NCI-H146 treated with DMSO at 0.1 percent for 48 hours (cell line): ENCODE measurements around the gene CAMTA1.

Experiments used
- DNase-seq: peaks from one replicate; lab custom pipeline; 2025; ENCODE audit not compliant: unreplicated experiment; lab: John Stamatoyannopoulos, UW

Gene CAMTA1

DNA sequence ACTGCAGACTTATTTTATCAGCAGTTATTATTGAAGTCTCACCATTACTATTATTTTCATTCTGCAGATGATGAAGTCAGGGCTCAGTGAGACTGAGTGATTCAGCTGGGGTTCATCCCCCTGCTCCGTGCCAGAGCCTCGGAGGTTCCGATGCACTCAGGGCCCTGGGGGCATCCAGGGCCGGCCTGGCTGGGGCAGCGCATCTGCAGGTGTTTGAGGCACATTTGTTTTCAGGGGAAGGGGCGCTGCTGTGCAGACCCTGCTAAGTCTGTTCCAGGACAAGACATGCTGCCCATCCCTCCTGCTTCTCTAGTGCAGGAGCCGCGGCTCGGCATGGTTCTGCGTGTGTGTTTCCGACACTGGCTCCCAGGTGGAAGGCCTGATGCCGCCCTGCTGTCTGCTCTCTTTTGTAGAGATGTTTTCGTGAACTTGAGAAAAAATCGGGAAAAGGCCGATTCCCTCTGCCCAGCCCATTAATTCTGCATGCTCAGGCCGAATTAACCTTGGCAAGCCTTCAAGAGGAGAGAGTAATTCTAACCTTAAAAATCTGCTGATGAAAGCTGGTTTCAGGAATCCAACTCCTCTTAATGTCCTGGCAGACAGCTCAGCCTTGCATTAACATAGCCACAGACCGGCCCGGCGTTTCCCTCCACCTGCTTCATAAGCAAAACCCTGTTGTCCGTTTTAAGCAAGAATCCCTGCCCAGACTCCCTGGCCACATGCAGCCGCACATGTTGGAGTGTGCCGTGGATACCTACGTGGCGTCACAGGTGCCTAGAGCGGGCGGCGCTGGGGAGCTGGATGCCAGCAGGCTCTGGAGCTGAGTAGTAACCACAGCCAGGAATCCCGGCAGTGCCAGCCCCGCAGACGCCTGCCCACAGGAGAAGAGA, 669.9 kb downstream of the CAMTA1 start:
- DNase-seq, result no peak

DNA sequence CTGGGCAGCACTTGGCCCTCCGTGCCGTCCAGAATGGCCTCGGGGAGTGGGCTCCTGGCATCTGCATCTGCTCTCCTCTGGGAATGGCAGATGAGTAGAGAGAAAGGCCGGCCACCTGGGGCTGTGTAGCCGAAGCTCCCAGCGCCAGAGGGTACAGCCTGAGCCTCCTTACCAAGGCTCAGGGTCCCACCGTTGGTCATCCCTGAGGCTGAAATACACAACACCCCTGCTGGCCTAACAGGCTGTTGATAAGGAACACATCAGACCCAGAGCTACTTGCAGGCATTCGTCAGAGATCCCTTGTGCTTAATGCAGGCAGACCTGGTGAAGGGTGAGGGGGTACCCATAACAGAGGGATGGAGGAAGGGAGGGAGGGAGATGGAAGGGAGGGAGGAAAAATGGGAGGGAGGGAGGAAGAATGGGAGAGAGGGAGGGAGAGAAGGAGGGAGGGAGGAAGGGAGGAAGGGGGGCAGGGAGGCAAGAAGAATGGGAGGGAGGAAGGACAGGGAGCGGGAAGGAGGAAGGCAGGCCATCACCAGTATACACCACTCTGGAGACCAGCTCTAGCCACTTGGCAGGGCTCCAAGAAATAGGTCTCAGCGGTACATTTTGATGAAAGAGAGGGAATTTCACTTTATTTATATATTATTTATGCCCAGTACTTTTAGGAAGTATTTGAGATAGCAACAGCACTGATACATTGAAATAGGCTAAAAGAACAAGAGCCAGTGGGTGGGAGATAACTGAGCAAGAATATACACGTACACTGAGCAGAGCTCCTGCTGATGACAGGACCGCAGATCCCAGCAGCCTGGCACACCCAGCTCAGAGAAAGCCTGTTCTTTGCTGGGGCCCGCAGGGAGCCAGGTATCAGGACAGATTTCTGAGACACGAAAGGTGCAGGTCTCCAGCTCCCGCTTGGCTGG, 670.8 kb downstream of the CAMTA1 start:
- peak; percentile 17 for DNase-seq

DNA sequence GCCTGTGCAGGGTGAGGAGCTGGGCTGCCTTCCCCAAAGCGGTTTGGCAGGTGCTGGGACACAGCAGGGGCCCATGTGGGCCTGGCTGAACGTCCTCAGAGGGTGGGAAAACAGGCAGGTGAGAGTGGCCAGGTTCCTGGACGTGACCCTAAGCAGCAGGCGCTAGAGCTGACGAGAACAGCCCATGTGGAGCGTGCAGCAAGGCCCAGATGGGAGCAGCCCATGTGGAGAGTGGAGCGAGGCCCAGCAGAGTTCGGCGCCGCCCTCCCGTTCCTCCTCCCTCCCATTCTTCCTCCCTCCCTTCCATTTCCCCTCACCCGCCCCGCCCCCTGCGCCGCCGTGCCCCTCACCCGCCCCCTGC, 671.4 kb downstream of the CAMTA1 start:
- peak; percentile 18 for DNase-seq

DNA sequence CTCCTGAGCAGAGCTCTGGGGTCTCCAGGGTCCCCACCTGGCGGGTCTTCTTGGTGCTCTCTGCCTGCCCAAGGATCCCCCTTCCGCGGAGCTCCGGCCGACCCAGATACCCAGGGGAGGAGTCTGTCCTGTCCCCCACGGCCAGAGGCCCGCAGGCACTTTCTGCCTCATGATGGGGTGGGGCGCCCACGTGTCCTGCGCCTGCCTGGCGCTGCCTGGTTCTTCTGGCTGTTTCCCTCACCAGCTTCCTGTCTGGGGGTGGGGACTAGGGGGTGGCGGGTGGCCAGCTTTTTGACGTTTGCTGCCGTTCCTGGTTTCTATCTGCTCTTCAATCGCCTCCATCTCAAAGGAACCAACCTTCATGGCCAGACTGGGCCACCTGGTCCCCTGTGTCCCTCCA, 672.6 kb downstream of the CAMTA1 start:
- no peak for DNase-seq

DNA sequence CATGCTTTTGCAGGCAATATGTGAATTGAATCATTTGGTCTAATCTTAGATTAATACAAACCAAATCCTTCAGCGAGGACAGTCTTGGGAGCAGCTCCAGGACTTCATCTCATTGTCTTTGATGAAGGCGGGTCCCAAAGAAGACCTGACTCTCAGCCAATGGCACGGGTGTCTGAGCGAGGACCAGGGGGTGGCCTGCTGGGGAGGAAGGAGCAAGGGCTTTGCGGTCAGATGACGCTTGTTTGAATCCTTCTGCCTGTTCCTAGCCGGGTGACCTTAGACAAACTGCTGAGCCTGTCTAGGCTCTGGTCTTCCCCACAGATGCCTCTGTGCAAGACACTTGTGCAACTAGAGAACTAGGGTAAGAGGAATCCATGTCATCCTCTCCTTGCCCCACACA, 673.7 kb downstream of the CAMTA1 start:
- no peak for DNase-seq

DNA sequence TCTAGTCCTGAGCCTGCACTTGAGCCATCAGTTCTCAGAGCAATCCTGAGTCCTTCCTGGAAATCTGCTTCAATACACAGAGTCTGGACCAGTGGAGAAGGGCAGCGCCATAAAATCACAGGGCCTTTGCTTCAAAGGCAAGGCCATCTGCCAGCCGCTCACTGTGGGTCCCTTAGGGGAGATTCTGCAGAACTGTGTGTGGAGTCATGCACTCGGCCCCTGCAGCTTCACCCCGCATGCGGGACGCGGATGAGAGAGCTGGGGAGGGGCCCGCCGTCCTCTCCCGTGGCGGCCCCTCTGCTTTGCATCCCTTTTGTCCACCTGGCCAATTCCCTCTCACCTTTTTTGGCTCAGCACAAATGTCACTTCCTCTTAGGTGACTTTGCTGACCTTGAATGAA, 674.7 kb downstream of the CAMTA1 start:
- no peak for DNase-seq

DNA sequence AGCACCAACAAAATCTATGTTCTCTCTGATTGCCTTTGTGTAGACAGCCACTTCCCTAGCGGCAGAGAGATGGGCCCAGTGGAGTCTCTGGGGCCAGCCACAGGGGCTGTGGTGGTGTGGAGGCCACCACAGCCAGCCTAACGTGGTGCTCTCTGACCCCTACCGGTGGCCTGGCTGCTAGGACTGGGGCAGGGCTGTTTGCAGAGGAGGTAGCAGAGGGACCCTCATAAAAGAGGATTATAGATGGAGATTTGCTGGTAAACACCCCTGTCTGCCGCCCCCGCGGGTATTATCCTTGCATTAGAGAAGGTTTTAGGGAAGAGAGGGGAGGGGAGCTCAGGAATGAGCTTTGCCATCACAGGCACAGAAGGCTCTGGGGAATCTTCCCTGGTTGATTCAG, 675.6 kb downstream of the CAMTA1 start:
- no peak for DNase-seq

DNA sequence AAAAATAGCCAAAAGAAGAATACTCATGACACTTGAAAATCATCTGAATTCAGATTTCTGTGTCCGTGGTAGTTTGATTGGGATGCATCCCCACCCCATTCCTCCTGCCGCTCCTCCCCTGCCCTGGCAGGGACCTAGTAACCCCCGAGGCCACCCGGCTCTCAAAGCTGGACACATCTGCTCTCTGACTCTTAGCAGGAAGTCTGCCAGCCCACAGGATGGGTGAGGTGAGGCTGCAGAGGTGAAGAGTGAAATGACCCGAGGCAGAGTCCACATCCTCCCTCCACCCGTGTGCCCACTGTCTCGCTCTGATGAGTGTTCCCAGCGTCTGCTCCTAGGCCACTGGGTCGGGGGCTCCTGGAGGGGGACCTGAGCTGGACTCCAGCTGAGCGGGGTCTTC, 677.4 kb downstream of the CAMTA1 start:
- DNase-seq, result no peak

DNA sequence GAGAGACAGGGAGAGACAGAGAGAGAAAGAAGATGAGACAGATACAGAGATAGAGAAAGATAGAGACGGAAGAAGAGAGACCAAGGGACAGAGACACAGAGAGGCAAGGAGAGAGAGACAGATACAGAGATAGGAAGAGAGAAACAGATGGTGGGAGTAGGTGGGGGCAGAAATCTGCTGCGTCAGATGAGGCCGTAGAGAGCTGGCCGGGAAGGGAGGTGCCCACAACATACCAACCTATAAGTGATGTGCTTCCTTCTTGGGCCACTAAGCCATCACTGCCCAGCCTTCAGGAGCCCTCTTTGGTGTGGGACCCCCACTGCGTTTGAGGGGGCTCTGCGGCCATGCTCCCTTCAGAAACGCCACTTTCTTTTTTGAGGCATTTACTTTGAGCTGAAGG, 678.3 kb downstream of the CAMTA1 start:
- no peak for DNase-seq

DNA sequence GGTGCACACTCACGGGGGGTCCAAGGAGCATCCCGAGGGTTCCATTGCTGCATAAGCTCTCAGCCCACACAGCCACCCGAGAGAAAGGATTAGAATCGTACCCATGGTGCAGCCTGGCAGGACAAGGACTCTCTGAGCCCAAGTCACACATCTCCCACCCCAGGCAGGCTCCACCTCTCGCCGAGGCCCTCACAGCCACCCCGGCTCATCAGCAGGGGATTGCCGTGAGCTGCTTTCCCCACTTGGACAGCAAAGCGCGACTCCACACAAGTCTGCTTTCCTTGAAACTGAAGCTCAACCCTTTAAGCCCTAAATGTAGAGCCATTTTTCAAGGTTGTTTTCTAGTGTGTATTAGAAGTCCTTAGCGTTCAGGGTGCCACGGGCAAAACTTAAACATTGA, 679.5 kb downstream of the CAMTA1 start:
- no peak for DNase-seq

DNA sequence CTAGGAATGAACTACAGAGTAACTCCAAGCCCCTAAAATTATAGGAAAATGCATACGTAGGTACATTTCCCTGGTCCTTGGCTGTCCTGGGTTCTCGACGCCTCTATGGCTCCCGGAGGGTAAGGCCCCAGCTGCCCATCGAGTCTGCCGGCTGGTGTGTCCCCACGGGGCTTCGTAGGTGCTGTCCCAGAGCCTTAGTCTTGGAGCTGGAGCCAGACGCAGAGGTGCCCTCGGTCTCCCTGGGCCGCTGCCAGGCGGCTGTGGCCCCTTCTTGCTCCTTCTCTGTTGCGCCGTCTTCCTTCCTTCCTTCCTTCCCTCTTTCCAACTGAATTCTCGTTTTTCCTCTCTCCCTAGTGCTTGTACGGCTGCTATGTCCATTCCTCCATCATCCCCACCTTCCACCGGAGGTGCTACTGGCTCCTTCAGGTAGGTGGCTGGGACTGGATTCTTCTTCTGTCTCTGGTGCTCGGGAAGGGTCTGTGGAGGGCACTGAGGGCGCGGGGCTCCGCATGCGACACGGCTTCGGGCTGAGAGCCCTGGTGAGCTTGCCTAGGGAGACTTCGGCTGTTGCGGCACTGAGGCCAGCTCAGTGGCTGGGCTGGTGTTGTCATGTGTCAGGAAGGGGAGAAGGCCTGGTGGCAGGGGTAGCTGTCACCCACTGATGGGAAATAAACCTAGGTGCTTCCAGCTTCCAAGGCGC, 682.4 kb downstream of the CAMTA1 start:
- no peak for DNase-seq

DNA sequence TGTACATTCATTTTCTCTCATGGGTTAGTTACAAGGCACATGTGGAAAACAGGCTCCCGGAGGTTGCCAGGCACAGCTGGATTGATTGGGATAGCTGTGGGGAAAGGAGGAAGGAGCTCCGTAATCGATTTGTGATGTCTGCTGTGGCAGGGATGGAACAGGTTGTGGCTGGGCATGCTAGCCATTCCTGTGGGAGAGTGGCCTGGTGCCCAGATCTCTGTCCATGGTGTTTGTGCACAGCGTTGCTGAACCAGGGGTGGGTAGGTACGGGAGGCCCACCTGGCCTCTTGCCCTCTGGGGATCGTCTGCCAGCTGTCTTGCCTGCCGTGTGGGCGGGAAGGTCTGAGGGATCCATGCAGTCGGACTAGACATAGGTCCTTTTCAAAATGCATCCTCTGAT, 683.0 kb downstream of the CAMTA1 start:
- no peak for DNase-seq

DNA sequence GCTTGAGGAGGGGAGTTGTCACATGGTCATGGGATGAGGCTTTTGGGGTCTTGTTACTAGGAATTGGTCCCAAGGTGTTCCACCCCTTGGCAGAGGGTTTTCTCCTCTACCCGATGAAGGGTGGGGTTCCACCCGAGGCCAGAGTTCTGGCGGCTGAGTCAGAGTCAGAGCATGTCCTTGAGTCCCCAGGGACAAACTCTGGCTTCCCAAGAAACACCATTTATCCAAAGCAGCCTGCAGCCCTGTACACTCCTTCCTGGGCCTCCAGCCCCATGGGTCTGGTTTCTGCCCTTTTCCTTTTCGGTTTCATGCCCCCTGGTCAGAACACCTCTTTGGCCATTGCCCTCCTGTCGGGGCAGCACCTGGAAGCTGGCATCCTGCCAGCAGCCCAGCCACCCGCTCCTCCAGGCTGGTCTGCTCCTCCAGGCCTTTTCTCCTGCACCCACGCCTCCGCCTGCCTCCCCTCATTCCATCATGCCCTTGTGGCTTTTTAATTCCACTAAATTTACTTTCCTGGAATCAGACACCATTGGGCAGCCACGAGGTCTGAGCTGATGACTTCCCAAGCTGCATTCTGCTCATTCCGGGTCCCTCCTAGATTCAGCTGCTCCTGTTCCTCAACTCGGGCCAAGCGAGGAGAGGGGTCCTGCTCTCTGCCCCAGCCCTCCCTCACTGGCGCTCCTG, 684.1 kb downstream of the CAMTA1 start:
- no peak for DNase-seq

DNA sequence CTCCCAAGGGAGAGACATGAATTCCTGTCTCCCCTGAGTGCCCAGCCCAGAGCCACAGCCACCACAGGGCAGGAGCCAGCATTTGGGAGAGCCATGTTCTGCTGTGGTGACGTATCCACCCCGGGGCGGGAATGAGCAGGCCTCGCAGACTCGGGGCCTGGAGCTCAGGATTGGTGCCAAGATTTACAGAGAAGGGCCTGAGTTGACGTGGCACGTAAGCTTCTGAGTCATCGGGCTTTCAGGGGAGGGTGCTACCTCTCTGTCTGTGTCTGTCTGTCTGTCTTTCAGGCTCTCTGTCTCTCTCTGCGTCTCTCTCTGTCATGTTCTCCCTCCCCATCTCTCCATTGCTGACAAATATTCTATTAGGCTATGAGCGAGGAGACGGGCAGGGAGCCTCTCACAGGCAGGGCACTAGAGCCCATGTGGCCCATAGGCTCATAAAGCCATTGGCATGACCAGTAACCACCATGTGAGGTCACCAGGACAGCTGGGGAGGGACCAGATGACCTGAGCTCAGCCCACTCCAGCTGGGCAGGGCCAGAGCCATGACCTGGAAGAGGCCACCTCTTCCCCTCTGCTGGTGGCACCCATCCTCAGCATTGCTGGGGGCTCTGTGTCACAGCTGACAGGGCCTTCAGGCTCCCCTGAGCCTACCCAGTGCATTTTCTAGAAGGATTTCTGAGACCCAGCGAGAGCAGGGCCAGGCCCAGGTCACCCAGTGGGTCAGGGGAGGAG, 685.8 kb downstream of the CAMTA1 start:
- no peak for DNase-seq

DNA sequence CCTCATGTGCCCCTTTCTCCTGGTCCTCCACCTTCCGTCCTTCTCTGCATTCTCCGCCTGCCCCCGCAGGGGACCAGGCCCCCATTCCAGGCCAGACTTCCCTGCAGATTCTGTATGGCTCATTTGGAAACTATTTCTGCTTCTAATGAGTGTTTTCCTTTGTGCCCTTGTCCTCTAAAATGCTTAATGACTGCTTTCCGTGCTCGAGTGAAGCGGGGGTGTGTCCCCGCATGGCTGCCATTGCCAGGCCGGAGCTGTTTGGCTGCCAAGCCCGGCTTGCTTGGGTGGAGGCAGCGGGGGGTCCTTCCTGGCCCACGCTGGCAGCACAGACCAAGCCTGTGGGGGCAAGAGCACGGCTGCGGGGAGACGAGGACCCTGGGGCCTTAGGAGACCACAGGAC, 686.6 kb downstream of the CAMTA1 start:
- DNase-seq, result no peak

DNA sequence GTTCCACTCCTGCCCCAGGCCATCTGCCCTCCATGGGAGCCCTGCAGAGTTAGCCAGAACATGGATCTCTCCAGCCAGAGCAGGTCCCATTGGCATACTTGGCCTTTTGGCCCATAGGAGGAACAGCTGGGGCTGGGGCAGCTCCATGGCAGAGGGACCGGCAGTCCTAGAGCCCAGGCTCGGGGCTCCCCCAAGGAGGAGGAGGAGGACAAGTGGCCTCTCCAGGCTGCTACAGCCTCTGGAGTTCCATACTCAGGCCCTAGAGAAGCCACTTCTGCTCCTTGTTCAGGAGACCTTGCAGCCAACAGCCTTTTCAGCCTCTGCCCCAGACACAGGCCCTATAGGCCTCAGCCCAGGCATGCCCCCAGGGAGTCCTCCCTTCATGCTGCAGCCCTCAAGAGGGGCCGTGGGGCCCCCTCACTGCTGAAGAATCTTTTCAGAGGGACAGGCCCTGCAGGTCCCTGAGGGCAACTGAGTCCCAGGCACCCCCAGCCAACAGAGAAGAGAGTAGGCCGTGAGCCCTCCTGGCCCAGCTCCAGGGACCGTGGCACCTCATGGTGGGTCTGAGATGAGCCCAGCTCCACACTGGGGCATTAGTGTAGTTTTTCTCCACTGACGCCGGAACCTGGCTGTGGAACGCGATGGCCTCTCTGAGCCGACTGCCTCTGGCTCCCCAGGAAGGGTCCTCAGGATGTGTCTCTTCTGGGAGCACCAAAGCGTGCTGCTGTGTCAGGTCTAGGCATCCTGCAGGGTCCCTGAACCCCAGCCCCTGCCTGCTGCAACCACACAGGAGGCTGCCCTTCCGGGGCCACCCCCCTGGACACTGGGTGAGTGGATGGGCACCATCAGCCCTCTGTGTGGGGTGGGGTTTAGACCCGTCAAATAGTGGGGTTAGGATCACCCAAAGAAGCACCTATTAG, 688.2 kb downstream of the CAMTA1 start:
- no peak for DNase-seq

DNA sequence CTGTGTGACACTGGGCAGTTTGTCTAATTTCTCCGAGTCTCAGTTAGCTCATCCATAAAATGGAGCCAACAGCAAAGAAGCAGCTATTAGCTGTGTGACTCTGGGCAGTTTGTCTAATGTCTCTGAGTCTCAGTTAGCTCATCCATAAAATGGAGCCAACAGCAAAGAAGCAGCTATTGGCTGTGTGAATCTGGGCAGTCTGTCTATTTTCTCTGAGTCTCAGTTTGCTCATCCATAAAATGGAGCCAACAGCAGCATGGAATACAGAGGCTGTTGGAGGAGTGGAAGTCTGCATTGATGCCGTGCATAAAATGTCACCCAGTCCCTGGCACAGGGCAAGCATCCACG, 688.9 kb downstream of the CAMTA1 start:
- DNase-seq, result no peak

DNA sequence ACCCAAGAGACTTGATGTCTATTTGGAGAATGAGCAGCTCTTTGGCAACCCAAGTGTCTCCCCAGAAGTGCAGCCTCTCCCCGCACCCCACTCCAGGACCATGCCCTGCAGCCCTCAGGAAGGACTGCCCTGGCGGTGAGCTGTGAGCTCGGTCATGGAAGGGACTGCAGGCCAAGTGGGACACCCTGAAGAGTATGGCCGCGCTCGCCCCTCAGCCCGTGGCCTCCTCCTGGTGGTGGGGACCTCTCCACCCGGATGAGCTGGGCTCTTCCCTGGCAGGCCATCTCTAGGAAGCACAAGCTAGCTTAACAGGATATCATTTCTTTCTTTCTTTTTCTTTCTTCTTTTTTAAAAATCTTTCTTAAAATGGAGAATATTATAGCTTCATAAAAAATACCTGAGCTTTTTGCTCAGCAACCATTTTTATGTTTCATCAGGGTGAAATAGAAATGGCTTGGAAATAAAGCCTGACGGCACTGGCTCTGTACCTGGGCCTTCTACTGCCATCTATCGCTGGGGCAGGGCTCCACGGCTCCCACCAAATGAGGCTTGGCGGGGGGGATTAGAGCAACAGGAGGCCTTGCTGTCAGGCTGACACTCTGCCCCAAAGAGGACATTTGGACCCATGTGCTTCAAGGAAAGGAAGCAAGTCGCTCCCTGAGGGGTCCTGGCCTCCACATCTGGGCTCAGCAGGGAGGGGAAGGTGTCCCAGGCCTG, 689.7 kb downstream of the CAMTA1 start:
- no peak for DNase-seq

DNA sequence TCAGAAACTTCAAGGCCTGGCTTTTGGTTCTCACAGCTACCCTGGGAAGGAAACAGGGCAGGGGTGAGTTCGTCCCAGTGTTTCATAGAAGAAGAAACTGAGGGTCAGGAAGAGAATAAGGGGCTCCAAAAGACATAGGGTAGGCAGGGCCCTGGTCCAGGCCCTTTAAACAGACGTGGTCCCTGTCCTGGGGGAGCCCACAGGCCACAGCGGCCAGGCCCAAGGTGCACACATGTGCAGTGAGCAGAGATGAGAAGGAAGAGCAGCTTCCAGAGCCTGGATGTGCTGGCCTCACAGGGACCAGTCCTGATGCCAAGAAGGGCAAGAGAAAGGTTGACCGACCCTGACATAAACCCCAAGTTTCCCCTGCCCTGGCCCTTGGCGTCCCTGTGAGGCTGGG, 690.4 kb downstream of the CAMTA1 start:
- no peak for DNase-seq
